NCI-H748 treated with DMSO at 0.1 percent for 48 hours (cell line): ENCODE measurements around the gene NQO2.
"Not testable (repeated sequence)": the region's sequence is repeated elsewhere in the genome, so short reads cannot be mapped to it uniquely, and the experiment has no call there.

Experiments used
- DNase-seq: peaks from one replicate; lab custom pipeline; 2025; lab: John Stamatoyannopoulos, UW

NQO2 gene

GRCh38 chr6:2989332-2990247, 10.1 kb upstream of the NQO2 start:
- DNase-seq, result peak; percentile 98

- DNase-seq, result peak; percentile 40
Observed at GRCh38 chr6:2990248-2990931, 9.3 kb upstream of the NQO2 start.

GRCh38 chr6:2990932-2991506, 8.7 kb upstream of the NQO2 start:
- DNase-seq, result no peak

- no peak for DNase-seq
Observed at GRCh38 chr6:2992330-2992979, 7.2 kb upstream of the NQO2 start.

- no peak for DNase-seq
Observed at GRCh38 chr6:2993755-2994317, 5.9 kb upstream of the NQO2 start.

GRCh38 chr6:2998249-2998997, 1.3 kb upstream of the NQO2 start:
- not testable (repeated sequence) for DNase-seq

GRCh38 chr6:2998998-2999617, 586 bp upstream of the NQO2 start:
- DNase-seq, result no peak

- DNase-seq, result no peak
Observed at GRCh38 chr6:3001146-3001772, 1.6 kb downstream of the NQO2 start.

GRCh38 chr6:3001773-3002293, 2.1 kb downstream of the NQO2 start:
- no peak for DNase-seq

- not testable (repeated sequence) for DNase-seq
Observed at GRCh38 chr6:3003226-3003625, 3.5 kb downstream of the NQO2 start.

GRCh38 chr6:3005077-3005476, 5.4 kb downstream of the NQO2 start:
- DNase-seq, result no peak

- DNase-seq, result no peak
Observed at GRCh38 chr6:3005874-3006273, 6.2 kb downstream of the NQO2 start.

GRCh38 chr6:3006476-3006875, 6.8 kb downstream of the NQO2 start:
- DNase-seq, result no peak

- DNase-seq, result no peak
Observed at GRCh38 chr6:3007571-3007970, 7.9 kb downstream of the NQO2 start.

- not testable (repeated sequence) for DNase-seq
Observed at GRCh38 chr6:3008712-3009265, 9.1 kb downstream of the NQO2 start.

- no peak for DNase-seq
Observed at GRCh38 chr6:3009930-3010329, 10.2 kb downstream of the NQO2 start.

- no peak for DNase-seq
Observed at GRCh38 chr6:3011158-3011557, 11.5 kb downstream of the NQO2 start.

- no peak for DNase-seq
Observed at GRCh38 chr6:3011592-3011991, 11.9 kb downstream of the NQO2 start.

- no peak for DNase-seq
Observed at GRCh38 chr6:3013486-3013885, 13.8 kb downstream of the NQO2 start.
